DMS79 (cell line): ENCODE data around the gene ACSS1.

Source experiments
- DNase-seq: peaks from one replicate; lab custom pipeline; 2025; lab: John Stamatoyannopoulos, UW

ACSS1 gene

GRCh38 chr20:24993337-24994185 is 64.4 kb downstream of the ACSS1 start:
- DNase-seq = peak; percentile 41

- DNase-seq = peak; percentile 79
These were observed 65.3 kb downstream of the ACSS1 start, which contains the start of gene APMAP for GRCh38 chr20:24992487-24993205. APMAP (minus strand) TSS chr20:24992751; CDS start chr20:24992688, 63 bp downstream.

GRCh38 chr20:24991897-24992486 is 65.9 kb downstream of the ACSS1 start:
- no peak for DNase-seq

GRCh38 chr20:24990810-24991252 is 67.1 kb downstream of the ACSS1 start:
- DNase-seq = peak; percentile 4

GRCh38 chr20:24989162-24989561 is 68.8 kb downstream of the ACSS1 start:
- no peak for DNase-seq

- peak; percentile 15 for DNase-seq
These were observed 69.8 kb downstream of the ACSS1 start for GRCh38 chr20:24987873-24988835.

- DNase-seq = peak; percentile 38
These were observed 70.7 kb downstream of the ACSS1 start for GRCh38 chr20:24987244-24987643.

- peak; percentile 95 for DNase-seq
These were observed 71.4 kb downstream of the ACSS1 start for GRCh38 chr20:24986436-24987015.

- no peak for DNase-seq
These were observed 72.1 kb downstream of the ACSS1 start for GRCh38 chr20:24985802-24986201.

- no peak for DNase-seq
These were observed 72.8 kb downstream of the ACSS1 start for GRCh38 chr20:24984961-24985640.

- no peak for DNase-seq
These were observed 74.0 kb downstream of the ACSS1 start for GRCh38 chr20:24983896-24984295.

GRCh38 chr20:24981790-24982189 is 76.1 kb downstream of the ACSS1 start:
- no peak for DNase-seq

- no peak for DNase-seq
These were observed 76.7 kb downstream of the ACSS1 start for GRCh38 chr20:24981282-24981681.

GRCh38 chr20:24980291-24981053 is 77.5 kb downstream of the ACSS1 start:
- DNase-seq = no peak

GRCh38 chr20:24979036-24979960 is 78.6 kb downstream of the ACSS1 start:
- DNase-seq = no peak

- no peak for DNase-seq
These were observed 79.4 kb downstream of the ACSS1 start for GRCh38 chr20:24978513-24978912.

- no peak for DNase-seq
These were observed 80.1 kb downstream of the ACSS1 start for GRCh38 chr20:24977797-24978196.

- DNase-seq = no peak
These were observed 80.6 kb downstream of the ACSS1 start for GRCh38 chr20:24977336-24977735.

GRCh38 chr20:24972341-24972740 is 85.6 kb downstream of the ACSS1 start:
- no peak for DNase-seq
